ENCODE measurements around the gene LDAH.

- TF ChIP-seq CTCF (IDR thresholded peaks at IDR 0.05; ENCODE audit: low read length) (peak; percentile 18), EZH2 (optimal IDR thresholded peaks at IDR 0.05; ENCODE audit: low read depth, low read length) (no peak)
These were observed 147.1 kb downstream of the LDAH start for GRCh38 chr2:20675701-20676352.
